K562 (cell line): ENCODE results near the gene LRRC26. TPM values are rescaled to one million over a fixed set of nuclear protein-coding genes. Genes with fewer than 3 reads are reported as not detected.

Experiments used
- polyA plus RNA-seq, 8 experiments: library from polyadenylated mRNA; depleted of rRNA in 4 of 8; stranded (reverse) in 5 of 8; unstranded in 3 of 8; fragments of >200 nt; fragmentation: Nextera tagmentation in 2 of 8; fragmentation: Illumina TruSeq in 1 of 8; extraction: Ambion mirVana in 2 of 8; extraction: Trizol in 1 of 8; gene quantifications; 2 replicates each; pipeline versions ENCODE4 v1.2.1 to v1.2.3, GENCODE V29; 2011 to 2014; ENCODE audit warnings: inconsistent platforms in 1 of 8, missing spikeins in 1 of 8
- total RNA-seq, 7 experiments: library from RNA; depleted of rRNA in 6 of 7; stranded (reverse); fragments of >200 nt in 6 of 7; fragmentation: Illumina TruSeq in 2 of 7; extraction: Trizol in 2 of 7; gene quantifications; 2 replicates each; pipeline versions ENCODE4 v1.2.1 to v1.2.3, GENCODE V29; 2011 to 2021; ENCODE audit warnings: low replicate concordance in 1 of 7
- TF ChIP-seq, protein P1 (sequence below), 2 experiments: fragments of 450-650 bp in 1 of 2; sonication (generic) in 1 of 2; formaldehyde crosslinking in 1 of 2; IDR thresholded peaks; 2 replicates each; pipeline versions ENCODE4 v1.7.1 to v1.9.0; 2016 to 2022; ENCODE audit warnings: inconsistent platforms in 1 of 2, mild to moderate bottlenecking in 1 of 2, missing genetic modification reagents in 1 of 2

Gene LRRC26
- total and polyA plus RNA-seq, 9 of the 15 experiments (the other 6 are each of a cell fraction or from before 2014, with no cell fraction given), result not detected

DNA sequence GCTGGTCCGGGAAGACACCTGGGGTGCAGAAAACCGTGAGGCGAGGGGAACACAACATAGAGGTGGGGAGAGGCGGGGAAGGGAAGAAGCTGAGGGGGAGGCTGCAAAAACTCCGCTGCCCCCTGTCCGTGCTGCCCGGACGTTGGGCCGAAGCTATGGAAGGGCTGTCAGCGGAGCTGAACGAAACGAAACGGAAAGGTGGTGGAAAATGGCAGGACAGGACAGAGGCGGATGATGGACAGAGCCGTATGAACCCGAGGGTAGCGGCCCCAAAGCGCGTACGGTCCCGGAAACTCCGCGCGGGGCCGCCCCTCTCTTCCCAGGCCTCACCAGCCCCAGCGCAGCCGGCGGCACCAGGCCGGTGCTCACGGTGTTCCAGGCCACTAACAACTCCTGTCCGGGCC is 18.2 kb upstream of the LRRC26 start (continued):
- TF ChIP-seq, protein P1, sequence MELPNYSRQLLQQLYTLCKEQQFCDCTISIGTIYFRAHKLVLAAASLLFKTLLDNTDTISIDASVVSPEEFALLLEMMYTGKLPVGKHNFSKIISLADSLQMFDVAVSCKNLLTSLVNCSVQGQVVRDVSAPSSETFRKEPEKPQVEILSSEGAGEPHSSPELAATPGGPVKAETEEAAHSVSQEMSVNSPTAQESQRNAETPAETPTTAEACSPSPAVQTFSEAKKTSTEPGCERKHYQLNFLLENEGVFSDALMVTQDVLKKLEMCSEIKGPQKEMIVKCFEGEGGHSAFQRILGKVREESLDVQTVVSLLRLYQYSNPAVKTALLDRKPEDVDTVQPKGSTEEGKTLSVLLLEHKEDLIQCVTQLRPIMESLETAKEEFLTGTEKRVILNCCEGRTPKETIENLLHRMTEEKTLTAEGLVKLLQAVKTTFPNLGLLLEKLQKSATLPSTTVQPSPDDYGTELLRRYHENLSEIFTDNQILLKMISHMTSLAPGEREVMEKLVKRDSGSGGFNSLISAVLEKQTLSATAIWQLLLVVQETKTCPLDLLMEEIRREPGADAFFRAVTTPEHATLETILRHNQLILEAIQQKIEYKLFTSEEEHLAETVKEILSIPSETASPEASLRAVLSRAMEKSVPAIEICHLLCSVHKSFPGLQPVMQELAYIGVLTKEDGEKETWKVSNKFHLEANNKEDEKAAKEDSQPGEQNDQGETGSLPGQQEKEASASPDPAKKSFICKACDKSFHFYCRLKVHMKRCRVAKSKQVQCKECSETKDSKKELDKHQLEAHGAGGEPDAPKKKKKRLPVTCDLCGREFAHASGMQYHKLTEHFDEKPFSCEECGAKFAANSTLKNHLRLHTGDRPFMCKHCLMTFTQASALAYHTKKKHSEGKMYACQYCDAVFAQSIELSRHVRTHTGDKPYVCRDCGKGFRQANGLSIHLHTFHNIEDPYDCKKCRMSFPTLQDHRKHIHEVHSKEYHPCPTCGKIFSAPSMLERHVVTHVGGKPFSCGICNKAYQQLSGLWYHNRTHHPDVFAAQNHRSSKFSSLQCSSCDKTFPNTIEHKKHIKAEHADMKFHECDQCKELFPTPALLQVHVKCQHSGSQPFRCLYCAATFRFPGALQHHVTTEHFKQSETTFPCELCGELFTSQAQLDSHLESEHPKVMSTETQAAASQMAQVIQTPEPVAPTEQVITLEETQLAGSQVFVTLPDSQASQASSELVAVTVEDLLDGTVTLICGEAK (IDR thresholded peaks at IDR 0.05), result no peak; the same call in 1 of the 2 replicates
- TF ChIP-seq, protein P1 (CRISPR knock-in tag; IDR thresholded peaks at IDR 0.05), result no peak
